Measurements from ENCODE around the gene HAUS8. TPM values are rescaled to one million over a fixed set of nuclear protein-coding genes. Genes with fewer than 3 reads are reported as not detected.

Gene HAUS8
- total and polyA plus RNA-seq, 2 donors (not counting 3 experiments of a cell fraction or from before 2014, with no cell fraction given) = 9.6 to 30.3 TPM

GRCh38 chr19:17074634-17075034 is 618 bp downstream of the HAUS8 start:
- peak overlapping the region; percentile 75 for H3K27ac ChIP-seq (ENCODE audit: insufficient read depth, low read depth, low read length)
- peaks cover 37% of the 10 kb centered on the region for H3K4me1 ChIP-seq (ENCODE audit: control insufficient read depth, extremely low read depth, insufficient read depth, low read length)
- dilution Hi-C loops (cut with MboI; ENCODE audit: extremely low pct_ligation_motif_present, low sequenced_read_pairs) (no loop called here), intact Hi-C loops (cut with micrococcal nuclease) (loop anchor here (1.0 kb wide), 2 partner anchors 34 to 61 kb away; no protein-coding TSS in a partner anchor)
- H3K27me3 ChIP-seq (ENCODE audit: control insufficient read depth in 2 of 2, insufficient read depth in 2 of 2, low read length in 2 of 2) = no peaks in the 10 kb centered on the region
- DNase-seq (ENCODE audit: low read depth, low spot score) (no peak), FAIRE-seq (no peak)
- peak overlapping the region; percentile 77 for H3K9ac ChIP-seq (replicated peaks; ENCODE audit: extremely low read depth, insufficient read depth, low read length)
- H2AFZ ChIP-seq (ENCODE audit: low read depth, low read length) = peak overlapping the region; percentile 83
- H3K4me2 ChIP-seq (ENCODE audit: insufficient read depth, low read length) = peak overlapping the region; percentile 82
- ChIA-PET CTCF (no interaction called here), POLR2A (interaction anchor here (0.5 kb wide), 1 partner anchor 338 kb away, joined by 5 read pairs; no protein-coding TSS in a partner anchor)
- H3K9me3 ChIP-seq (replicated peaks; ENCODE audit: control insufficient read depth, insufficient read depth, low read length) = no peaks in the 10 kb centered on the region
- H3K79me2 ChIP-seq (ENCODE audit: control insufficient read depth, insufficient read depth, low read length) = peaks cover 72% of the 10 kb centered on the region
- TF ChIP-seq CTCF (IDR thresholded peaks at IDR 0.05; ENCODE audit: extremely low read depth in 1 of 2, insufficient read depth in 1 of 2, low read depth in 1 of 2, low read length in 2 of 2) (no peak), MAX (IDR thresholded peaks at IDR 0.05; ENCODE audit: insufficient read depth, insufficient read length) (no peak), POLR2AphosphoS5 (IDR thresholded peaks at IDR 0.05; ENCODE audit: insufficient read depth, low read depth, low read length) (no peak), EZH2 (IDR thresholded peaks at IDR 0.05; ENCODE audit: borderline replicate concordance, low read depth, low read length, severe bottlenecking) (no peak), GATA2 (IDR thresholded peaks at IDR 0.05; ENCODE audit: insufficient read depth, insufficient read length, low read depth, low read length) (no peak)
- no peaks in the 10 kb centered on the region for H3K9me1 ChIP-seq (replicated peaks; ENCODE audit: control insufficient read depth, extremely low read depth, insufficient read depth, low read length)
- BruUV-seq (replicated peaks) = TSS peak; percentile 49
- no peaks in the 10 kb centered on the region for H3K36me3 ChIP-seq (ENCODE audit: control insufficient read depth in 2 of 2, extremely low read depth in 1 of 2, insufficient read depth in 2 of 2, low read length in 2 of 2)
- H4K20me1 ChIP-seq (replicated peaks; ENCODE audit: control insufficient read depth, extremely low read depth, insufficient read depth, low read length) = no peaks in the 10 kb centered on the region
- H3K4me3 ChIP-seq (replicated peaks in 1 of 3; ENCODE audit: insufficient read depth in 1 of 3, low read depth in 1 of 3, low read length in 3 of 3) = peak overlapping the region; percentile 34 to 80 (median 66)
